HG03064 (cell line): Measurements from ENCODE around the gene DCAF4.
A peak's percentile ranks its signal among the peaks of the same experiment; 100 is the strongest.

ENCODE experiments used
- ATAC-seq: cut with Tn5 transposase; IDR thresholded peaks from one replicate; pipeline ENCODE4 v1.9.1; 2021; ENCODE audit warnings: low read depth; ENCODE audit not compliant: unreplicated experiment

The DCAF4 gene

DNA sequence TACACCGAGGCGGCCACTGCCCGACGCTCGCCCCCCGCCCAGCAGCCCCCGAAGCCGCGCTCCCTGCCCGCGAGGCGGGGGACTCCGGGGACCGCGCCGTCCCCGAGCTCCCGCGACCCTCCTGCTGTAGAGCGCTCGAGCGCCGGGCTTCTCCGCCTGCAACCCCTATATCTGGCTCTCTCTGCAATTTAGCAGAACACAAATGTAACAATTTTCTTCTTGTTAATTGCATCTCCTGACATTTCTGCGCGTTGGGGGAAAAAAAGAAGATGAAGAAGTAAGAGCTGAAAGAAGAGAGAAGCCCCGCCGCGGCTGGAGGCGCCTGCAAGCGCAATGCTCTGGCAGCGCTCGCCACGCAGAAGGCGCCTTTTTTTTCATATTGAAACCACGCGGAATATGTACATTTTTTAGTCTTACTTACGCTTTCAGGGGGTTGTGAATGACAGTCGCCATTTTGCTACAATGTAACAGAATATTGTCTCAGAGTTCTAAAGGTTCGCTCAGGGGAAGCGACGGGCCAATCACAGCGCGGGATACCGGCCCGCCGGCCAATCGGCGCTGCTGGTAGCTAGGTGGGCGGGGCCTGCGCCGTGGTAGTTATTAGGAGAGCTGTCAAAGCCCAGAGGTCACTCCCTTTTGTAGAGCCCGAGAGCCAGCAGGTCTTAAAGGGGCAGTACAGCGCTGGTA lies 32.5 kb upstream of the DCAF4 start, which contains the start of gene DPF3:
DPF3 (minus strand) TSS at position 466 of the 687 bp plus-strand sequence; CDS start at position 453, 13 bp downstream.
- peak; percentile 94 for ATAC-seq

DNA sequence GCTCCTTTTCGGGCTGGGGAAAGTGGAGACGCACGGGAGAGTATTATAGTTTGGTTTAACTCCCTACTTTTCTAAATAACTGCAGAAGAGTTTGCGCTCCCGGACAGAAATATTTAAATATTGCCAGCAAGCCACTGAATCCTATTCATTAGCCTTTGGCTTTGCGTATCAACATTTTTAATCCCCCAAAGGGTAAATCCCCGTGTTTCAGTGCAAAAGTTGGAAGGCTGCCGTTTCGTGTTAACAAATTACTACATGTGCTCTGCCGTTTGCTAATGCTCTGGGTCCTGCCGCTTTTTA lies 32.0 kb upstream of the DCAF4 start:
- no peak for ATAC-seq

DNA sequence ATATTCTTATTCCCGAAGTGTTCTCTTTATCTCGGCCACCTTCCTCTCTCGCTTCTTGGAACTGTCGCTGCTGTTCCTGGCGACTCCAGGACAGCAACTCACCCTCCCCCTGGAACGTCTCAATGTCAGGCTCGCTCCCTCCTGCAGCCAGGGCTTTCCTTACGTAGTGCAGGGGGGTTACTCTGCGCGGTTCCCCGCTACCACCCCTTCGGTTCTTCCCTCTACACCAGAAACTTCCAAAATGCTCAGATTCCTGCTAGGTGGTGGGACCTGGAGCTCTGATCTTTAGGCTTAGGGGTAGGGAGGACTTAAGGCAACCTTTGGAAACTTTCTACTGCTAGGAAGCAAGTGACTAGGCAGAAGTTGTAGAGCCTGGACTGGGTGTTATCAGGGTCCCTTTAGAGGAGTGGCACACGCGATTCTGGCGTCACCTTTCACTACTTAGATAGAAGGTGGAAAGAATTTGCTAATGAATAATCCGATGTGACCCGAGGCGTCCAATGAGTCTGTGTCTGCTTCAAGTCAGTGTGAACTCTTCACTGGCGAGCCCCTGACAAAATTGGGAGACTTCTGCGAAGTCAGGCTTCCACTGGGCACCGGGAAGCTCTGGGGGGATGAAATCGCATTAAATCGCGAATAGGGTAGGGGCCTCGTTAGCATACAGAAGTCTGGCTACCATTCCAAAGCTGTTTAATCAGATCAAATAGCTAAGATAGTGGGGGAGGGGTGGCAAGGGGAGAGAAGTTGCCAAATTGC lies 31.5 kb upstream of the DCAF4 start:
- ATAC-seq: no peak

DNA sequence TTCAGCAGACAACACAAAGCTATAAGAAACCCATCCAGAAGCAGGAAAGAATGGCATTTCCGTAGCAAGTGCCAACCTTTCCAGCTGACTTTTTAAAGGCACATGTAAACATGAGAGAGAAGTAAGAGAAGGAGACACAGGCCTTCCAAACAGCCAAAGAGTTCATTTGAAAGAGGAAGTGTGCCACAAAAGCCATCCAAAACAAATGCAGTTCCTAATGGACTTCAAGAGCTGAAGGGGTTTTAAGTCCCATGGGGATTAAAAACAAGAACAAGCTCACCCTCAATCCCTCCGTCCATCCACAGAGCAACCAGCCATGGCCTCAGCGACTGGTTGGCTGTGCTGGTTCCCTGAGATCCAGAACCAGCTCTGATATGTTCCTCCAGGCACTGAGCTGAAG lies 27.8 kb upstream of the DCAF4 start:
- no peak for ATAC-seq

DNA sequence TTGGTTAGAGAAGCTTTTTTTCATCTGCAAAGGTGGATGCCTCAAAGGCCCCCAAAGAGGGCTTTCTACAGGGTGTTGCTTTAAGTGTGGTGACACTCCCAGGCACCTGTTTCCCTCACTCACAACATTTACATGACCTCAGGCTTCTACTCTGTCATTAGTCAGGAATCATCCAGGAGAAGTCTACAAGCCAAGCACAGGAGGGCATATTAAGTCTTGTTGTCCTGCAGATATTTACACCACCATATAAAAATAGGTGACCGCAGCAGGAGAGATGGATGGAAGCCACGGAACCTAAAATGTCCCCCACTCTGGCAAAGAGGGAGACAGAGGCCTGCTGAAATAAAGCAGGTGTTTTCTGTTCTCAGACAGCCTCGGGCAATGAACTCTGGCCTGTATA lies 24.9 kb upstream of the DCAF4 start:
- ATAC-seq: no peak

DNA sequence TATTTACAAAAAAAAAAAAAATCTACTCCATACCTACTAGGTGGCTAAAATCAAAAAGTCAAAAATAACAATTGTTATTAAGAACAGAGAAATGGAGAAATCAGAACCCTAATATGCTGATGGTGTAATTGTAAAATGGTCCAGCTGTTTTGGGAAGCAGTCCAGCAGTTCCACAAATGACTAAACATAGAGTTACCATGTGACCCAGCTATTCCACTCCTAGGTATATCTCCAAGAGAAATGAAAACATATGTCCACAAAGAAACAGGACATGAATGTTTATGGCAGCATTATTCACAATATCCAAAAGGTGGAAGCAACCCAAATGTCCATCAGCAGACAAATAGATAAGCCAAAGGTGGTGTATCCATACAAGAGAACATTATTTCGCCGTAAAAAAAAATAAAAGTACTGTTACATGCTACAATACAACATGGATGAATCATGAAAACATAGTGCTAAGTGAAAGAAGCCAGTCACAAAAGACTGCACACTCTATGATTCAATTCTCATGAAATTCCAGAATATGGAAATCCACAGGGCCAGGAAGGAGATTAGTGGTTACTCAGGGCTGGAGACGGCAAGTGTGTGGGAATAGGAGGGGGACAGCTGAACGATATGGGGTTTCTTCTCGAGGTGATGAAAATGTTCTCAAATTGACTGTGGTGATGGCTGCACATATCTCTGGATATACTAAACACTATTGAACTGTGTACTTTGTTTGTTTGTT lies 23.3 kb upstream of the DCAF4 start:
- no peak for ATAC-seq

DNA sequence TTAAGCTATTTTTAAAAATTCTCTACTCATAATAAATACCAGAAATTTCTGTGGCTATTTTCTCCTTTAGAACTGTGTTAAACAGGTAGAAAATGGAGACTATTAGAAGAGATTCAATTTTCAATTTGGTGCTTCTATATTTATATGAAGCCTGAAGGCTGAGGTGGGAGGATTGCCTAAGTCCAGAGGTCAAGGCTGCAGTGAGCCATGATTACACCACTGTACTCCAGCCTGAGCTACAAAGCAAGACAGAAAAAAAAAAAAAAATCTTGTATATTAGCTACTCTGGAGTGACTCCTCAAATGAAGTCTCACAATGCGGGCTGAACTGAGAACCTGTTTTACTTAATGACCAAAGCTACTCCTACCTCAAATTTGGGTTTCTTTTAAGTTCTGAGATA lies 22.5 kb upstream of the DCAF4 start:
- ATAC-seq: no peak

DNA sequence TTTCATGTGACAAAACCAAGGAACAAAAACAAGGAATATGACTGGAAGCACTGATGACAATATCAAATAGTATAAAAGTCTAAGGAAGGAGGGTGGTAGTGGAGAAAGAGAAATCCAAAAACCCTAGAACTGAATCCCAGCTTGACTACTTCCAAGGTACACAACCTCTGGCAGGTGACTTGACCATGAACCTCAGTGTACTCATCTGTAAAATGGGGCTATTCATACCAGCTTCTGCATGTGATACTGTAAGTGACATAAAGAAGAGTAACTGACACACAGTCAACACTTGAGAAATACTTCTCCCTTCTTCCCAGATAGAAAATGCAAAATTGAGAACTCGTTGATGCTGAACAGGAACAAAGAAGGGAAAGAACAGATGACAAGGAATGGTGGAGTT lies 22.0 kb upstream of the DCAF4 start:
- no peak for ATAC-seq

DNA sequence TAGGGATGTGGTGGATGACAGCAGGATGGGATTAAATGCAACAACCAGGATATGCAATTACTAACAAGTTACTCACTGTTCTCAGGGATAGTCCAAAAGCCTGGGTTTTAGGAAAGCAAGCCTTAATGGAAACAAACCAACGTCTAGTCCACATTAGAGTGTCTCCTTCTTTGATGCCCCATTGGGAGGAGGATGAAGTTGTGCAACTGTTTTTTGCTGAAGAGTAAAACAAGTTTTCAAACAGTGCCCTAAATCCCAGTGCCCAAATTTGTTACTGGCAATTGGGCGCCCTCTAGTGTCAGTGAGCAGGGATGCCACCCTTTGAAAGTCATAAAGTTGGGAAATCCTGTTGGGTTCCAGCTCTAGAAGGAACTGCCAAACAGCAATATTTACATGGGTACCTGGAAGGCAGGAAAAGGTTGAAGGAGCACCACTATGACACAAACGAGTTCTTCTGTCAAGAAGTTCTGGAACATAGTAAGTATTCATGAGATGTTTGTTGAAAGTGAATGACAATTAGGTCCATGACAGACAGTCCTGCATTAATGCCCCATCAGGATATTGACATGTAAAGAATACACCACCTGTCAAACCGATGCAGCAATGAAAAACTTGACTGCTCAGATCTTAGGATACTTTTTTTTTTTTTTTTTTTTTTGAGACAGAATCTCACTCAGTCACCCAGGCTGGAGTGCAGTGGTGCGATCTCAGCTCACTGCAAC lies 21.3 kb upstream of the DCAF4 start:
- ATAC-seq: no peak

DNA sequence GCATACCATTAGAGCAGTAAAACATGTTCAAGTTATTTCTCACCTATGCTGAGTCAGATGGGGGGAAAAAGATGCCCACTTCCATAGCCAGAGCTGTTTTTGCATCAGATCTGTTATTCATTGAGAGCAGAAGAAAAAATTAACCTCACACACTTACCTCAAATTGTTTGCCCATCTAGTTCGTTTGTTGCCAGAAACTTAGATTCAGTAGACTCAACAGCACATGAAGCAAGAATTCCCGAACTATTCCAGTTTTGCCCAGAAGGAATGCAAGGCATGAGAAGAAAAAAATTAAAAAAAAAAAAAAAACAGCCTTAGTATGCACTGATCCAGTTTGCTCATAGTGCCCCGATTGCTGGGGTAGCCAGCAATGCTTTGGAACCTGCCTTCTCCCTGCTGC lies 19.9 kb upstream of the DCAF4 start:
- no peak for ATAC-seq

DNA sequence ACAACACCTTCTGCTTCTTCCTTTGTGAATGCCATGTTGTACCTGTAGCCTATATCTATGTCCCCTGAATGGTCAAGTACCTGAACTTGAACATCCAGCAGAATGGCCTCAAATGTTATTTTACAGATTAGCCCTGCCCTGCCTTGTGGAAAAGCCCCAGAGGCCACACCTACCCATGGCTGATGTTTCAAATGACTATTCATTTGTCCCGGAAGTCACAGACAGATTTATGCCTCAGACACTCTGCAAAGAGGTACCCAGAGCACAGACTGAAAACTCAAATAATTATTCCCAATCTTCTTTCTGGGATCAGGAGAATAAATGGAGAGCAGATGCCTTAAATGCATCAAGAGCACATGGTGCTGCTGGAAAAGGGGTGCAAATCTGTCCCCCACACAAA lies 19.4 kb upstream of the DCAF4 start:
- ATAC-seq: no peak

DNA sequence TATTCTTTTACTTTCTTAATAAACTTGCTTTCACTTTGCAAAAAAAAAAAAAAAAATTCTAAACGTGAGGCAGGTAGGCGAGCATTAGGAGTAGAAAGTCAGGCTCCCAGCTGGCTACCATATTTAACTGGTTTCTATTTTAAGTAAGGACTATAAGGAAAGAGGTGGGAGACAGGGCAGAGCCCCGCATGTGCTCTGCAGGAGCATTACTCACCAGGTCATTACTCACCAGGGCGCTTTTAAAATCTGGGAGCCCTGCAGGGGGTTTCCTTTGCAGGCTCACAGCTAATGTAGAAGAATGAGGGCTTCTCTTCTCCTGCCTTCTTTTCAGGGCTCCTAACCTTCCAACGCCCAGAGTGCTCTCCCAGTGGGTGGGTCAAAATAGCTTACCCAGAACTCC lies 18.4 kb upstream of the DCAF4 start:
- no peak for ATAC-seq

DNA sequence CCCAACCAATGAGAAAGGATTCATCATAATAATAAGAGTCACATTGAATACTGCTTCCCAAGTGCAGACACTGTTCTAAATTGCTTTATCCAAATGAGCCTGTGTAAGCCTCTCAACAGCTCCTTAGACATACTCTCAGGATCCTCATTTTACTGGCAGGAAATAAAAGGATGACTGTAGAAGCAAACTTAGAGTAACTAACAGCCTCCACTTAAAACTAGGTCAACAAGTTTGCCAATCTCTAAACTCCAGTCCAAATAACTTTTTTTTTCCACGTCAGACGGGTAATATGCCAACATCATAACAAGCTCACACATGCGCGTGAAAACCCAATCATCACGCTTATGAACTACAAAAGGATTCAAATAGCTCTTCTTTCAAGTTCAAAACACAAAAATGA lies 17.1 kb upstream of the DCAF4 start:
- no peak for ATAC-seq

DNA sequence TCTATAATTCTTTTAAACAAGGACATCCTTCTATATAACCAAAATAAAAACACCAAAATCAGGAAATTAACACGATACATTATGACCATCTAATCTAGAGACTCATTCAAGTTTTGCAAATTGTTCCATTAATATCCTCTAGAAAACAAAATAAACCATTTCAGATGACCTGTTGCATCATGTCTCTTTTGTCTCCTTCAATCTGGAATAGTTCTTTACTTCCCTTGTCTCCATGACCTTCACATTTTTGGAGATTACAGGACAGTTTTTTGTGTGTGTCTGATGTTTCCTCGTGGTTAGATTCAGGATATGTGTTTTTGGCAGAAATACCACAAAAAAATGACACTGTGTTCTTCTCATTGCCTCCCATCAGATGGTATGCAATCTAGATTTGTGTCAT lies 12.5 kb upstream of the DCAF4 start:
- no peak for ATAC-seq

DNA sequence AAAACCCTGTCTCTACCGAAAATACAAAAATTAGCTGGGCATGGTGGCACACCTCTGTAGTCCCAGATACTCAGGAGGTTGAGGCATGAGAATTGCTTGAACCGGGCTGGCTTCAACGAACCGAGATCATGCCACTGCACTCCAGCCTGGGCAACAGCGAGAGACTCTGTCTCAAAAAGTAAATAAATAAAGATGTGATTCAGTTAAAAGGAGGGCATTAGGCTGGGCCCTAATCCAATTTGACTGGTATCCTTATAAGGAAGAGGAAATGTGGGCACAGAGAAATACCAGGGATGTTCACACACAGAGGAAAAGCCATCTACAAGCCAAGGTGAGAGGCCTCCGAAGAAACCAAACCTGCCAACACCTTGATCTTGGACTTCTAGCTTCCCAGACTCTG lies 10.1 kb upstream of the DCAF4 start:
- no peak for ATAC-seq

DNA sequence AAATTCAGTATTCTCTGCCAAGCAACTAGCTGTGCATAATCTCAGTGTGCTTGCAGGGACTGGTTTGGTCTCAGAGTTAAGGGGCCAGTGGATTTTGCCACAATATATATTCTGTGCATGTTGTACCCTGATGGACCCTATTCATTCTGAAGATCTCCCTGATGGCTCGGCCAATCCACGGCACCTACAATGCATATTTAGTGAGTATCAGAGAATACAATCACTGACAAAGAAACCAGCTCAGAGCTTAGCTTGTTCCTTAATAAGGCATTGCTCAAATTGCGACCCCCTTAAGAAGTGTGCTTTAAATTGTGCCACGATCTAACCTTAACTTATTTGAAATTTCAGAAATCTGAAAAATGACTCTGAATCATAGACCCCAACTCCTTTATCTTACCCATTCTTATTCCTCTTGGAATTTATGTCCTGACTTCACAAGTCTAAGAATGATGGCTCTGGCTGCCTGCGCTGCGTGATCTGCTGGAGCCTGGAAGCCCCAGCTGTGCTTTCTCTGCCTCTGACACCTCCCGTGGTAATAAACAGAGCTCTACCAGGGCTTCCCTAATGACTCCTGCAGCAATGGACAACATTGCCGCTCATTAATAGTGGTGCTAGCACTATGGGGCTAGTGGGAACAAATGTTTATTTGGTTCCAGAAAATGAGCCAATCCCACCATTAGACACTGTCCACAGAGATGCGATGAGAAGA lies 9.0 kb upstream of the DCAF4 start:
- no peak for ATAC-seq

DNA sequence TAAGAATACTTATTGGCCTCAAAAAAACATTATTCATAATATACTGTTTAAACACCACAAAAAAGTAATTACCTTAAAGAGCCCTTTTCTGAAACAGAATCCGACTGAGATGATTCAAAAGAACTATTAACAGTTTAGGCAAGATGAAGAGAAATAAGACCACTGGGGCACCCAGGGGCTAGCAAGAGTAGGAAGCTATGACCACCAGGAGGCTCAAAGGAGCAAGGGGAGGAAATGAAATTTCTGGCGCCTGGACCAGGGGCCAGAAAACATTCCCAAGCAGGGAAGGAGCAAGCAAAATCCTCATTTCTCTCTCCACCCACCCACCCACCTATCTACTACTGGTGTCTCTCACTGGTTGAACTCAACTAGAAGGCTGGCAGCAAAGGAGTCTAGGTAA lies 6.3 kb upstream of the DCAF4 start:
- no peak for ATAC-seq

DNA sequence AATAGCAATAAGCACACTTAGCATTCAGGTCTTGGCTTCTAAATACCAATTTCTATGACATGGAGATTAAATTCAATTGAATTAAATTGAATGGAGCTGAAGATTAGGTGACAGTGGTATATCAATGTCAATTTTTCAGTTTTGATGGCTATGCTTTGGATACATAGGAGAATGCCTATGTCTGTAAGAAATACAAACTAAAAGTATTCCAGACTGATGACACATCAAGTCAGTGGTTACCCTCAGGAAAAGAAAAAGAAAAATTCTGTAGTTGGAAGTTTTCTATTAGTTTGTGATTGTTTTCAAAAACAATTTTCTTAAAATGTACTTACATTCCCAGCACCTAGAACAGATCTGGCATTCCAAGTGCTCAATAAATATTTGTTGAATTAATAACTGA lies 4.9 kb upstream of the DCAF4 start:
- no peak for ATAC-seq

DNA sequence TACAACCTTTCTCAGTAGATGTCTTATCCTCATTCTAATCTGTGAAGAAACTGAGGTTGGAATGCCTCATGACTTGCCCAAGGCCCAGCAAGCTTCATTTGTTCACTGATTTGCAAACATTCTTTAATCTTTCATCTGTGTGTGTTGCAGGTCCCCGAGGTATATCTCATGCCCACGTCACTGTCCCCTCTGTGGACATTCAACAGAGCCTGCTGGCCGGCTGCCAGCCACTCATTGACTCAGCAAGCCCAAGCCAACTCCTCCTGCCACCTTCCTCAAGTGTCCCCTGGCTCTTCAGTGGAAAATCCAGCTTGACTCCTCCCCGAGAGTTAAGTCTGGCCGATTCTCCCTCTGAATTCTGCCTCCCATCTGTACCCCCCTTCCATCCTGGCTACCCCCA lies 1.9 kb upstream of the DCAF4 start:
- ATAC-seq: no peak

DNA sequence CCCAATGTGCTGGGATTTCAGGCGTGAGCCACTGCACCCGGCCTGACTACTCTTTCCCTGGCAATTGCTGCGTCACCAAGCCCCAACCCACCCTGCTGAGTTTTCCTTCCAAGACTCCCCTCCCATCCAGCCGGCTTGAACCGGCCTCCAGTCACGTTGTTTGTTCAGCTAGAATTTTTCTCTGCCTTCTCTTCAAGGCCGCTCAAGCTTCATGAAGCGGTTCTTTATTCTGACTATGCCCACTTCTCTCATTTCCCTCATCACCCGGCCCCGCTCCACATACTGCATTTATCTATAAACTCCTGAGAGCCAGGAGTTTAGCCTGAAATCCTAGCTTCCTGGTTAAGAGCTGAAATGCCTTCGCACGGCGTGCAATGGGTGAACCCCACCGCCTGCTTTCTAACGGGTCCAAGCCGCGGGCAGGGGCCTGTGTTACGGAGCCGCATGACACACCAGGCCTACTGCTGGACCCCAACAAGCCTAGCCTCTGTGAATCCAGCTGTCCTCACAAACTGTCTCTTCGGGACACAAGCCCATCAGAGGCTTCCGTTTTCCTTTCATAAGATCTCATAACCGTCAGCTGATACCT lies 999 bp upstream of the DCAF4 start:
- no peak for ATAC-seq
